ENCODE data around the gene DNAI1. TPM values are rescaled to one million over a fixed set of nuclear protein-coding genes. Genes with fewer than 3 reads are reported as not detected.

Gene DNAI1
- total and polyA plus RNA-seq, 10 of the 15 experiments (the other 5 are each of a cell fraction or from before 2014, with no cell fraction given) = not detected

GRCh38 chr9:34554211-34555001 is 95.8 kb downstream of the DNAI1 start (continued):
- TF ChIP-seq USF2 (IDR thresholded peaks at IDR 0.05; ENCODE audit: borderline replicate concordance, low read depth, low read length) = no peak
- TF ChIP-seq HDAC2 (IDR thresholded peaks at IDR 0.05) = no peak
- TF ChIP-seq TARDBP (IDR thresholded peaks at IDR 0.05; ENCODE audit: borderline replicate concordance) = no peak
- no peak for TF ChIP-seq SRF (IDR thresholded peaks at IDR 0.05; ENCODE audit: low read depth in 2 of 2, low read length in 2 of 2)
- no peak for TF ChIP-seq MTA2 (IDR thresholded peaks at IDR 0.05; ENCODE audit: low read depth)
- no peak for TF ChIP-seq ZZZ3 (IDR thresholded peaks at IDR 0.05; ENCODE audit: control insufficient read depth, insufficient read length, low read depth)
- TF ChIP-seq KLF5 (IDR thresholded peaks at IDR 0.05; ENCODE audit: partially characterized antibody) = no peak
- no peak for TF ChIP-seq GABPA (IDR thresholded peaks at IDR 0.05; ENCODE audit: low read depth)
- TF ChIP-seq ATF3 (IDR thresholded peaks at IDR 0.05; ENCODE audit: borderline replicate concordance, extremely low read depth, low read depth, low read length) = no peak
- TF ChIP-seq ESRRA (IDR thresholded peaks at IDR 0.05; ENCODE audit: low read length) = no peak
- TF ChIP-seq CEBPB (IDR thresholded peaks at IDR 0.05; ENCODE audit: borderline replicate concordance in 1 of 2, low read depth in 2 of 2, low read length in 2 of 2) = no peak
- no peak for TF ChIP-seq PML (IDR thresholded peaks at IDR 0.05; ENCODE audit: low read length)
- TF ChIP-seq REST (IDR thresholded peaks at IDR 0.05; ENCODE audit: low read depth, low read length) = no peak
- no peak for TF ChIP-seq NFXL1 (IDR thresholded peaks at IDR 0.05; ENCODE audit: borderline replicate concordance)

Data from GM12878 (cell line).